K562 (cell line): ENCODE data around the gene CLEC19A. TPM values are rescaled to one million over a fixed set of nuclear protein-coding genes. Genes with fewer than 3 reads are reported as not detected.

Experiments
- ATAC-seq: fragments of 200-7000 bp; cut with Tn5 transposase; 3 replicates; pipeline ENCODE4 v1.9.1; 2020; ENCODE audit warnings: moderate library complexity
- BruUV-seq: library from RNA; stranded (reverse); fragments of 400-500 nt; replicated peaks from 2 replicates; lab custom pipeline; 2021; lab: Mats Ljungman, UMichigan
- CTCF ChIA-PET: fragments of 300-600 bp; formaldehyde crosslinking; extraction: SDS; loops from one replicate; lab custom pipeline; 2021; ENCODE audit warnings: low intra/inter-chr PET ratio; lab: Yijun Ruan, JAX
- POLR2A ChIA-PET: fragments of 300-600, 350-650 bp; sonication (Branson Sonifier 250); formaldehyde crosslinking; extraction: SDS; loops from one replicate; lab custom pipeline; 2021; ENCODE audit warnings: antibody characterized with exemption, inconsistent platforms; lab: Yijun Ruan, JAX
- DNase-seq, 4 experiments: peaks; one replicate each; pipeline versions ENCODE4 v3.0.0 to v3.0.0-alpha.2; 2011 to 2018; ENCODE audit warnings: low spot score in 3 of 4, mixed read lengths in 3 of 4; ENCODE audit errors: extremely low read depth in 1 of 4
- FAIRE-seq: peaks from 2 replicates; lab custom pipeline; 2011; peaks lifted over from hg19 to GRCh38; lab: Jason Lieb, UNC
- H2AFZ ChIP-seq: 2 replicates; pipeline ENCODE4 v1.6.0; 2011; ENCODE audit warnings: low read depth, low read length, control low read depth, inconsistent platforms
- H3K27ac ChIP-seq: fragments of 200-600 bp; 3 replicates; pipeline ENCODE4 v1.8.0; 2011; ENCODE audit warnings: low read depth, mild to moderate bottlenecking, control low read depth, inconsistent platforms, low read length, moderate library complexity, mixed read lengths; ENCODE audit errors: extremely low read depth
- H3K27me3 ChIP-seq, 2 experiments: fragments of 300-600 bp in 1 of 2; 2 replicates in 1 of 2; 3 replicates in 1 of 2; pipeline versions ENCODE4 v1.6.0 to v1.8.0; 2011; ENCODE audit warnings: inconsistent platforms in 2 of 2, low read length in 2 of 2, mild to moderate bottlenecking in 1 of 2, mixed read lengths in 1 of 2, moderate library complexity in 1 of 2; ENCODE audit not compliant: control insufficient read depth in 2 of 2, insufficient read depth in 2 of 2
- H3K36me3 ChIP-seq: fragments of 300-600 bp; 3 replicates; pipeline ENCODE4 v1.8.0; 2011; ENCODE audit warnings: mild to moderate bottlenecking, low read length, inconsistent platforms; ENCODE audit not compliant: control insufficient read depth, insufficient read depth
- H3K4me1 ChIP-seq, 2 experiments: fragments of 200-600 bp in 1 of 2; replicated peaks in 1 of 2; 2 replicates in 1 of 2; 3 replicates in 1 of 2; pipeline versions ENCODE4 v1.5.1 to v1.8.0; 2011; ENCODE audit warnings: inconsistent platforms in 2 of 2, low read length in 2 of 2, mild to moderate bottlenecking in 1 of 2, mixed read lengths in 1 of 2, moderate library complexity in 1 of 2; ENCODE audit not compliant: control insufficient read depth in 2 of 2, insufficient read depth in 2 of 2
- H3K4me2 ChIP-seq: 2 replicates; pipeline ENCODE4 v1.6.1; 2011; ENCODE audit warnings: low read length, control low read depth, inconsistent platforms, mixed read lengths; ENCODE audit not compliant: insufficient read depth
- H3K4me3 ChIP-seq: fragments of 200-600 bp; sonication (generic), shearing (Covaris generic); 2 replicates; pipeline ENCODE4 v1.5.1; 2016; ENCODE audit warnings: control low read depth, inconsistent platforms
- H3K79me2 ChIP-seq: fragments of 200-600 bp; 3 replicates; pipeline ENCODE4 v1.8.0; 2011; ENCODE audit warnings: low read length, inconsistent platforms; ENCODE audit not compliant: control insufficient read depth, insufficient read depth
- H3K9ac ChIP-seq, 2 experiments: 2 replicates each; pipeline versions ENCODE4 v1.6.0 to v1.6.1; 2011; ENCODE audit warnings: low read depth in 2 of 2, low read length in 2 of 2, control low read depth in 1 of 2, inconsistent platforms in 1 of 2, mild to moderate bottlenecking in 1 of 2, mixed read lengths in 1 of 2; ENCODE audit not compliant: insufficient read depth in 1 of 2
- H3K9me1 ChIP-seq: one replicate; pipeline ENCODE4 v1.6.0; 2011; ENCODE audit warnings: inconsistent platforms, mild to moderate bottlenecking, low read length, moderate library complexity; ENCODE audit not compliant: control insufficient read depth, insufficient read depth
- H3K9me3 ChIP-seq: replicated peaks from 2 replicates; pipeline ENCODE4 v1.5.1; 2011; ENCODE audit warnings: low read depth, low read length, inconsistent platforms; ENCODE audit not compliant: control insufficient read depth, insufficient read depth
- H4K20me1 ChIP-seq: replicated peaks from 2 replicates; pipeline ENCODE4 v1.6.1; 2011; ENCODE audit warnings: low read length, inconsistent platforms, mixed read lengths; ENCODE audit not compliant: control insufficient read depth, insufficient read depth
- NRF1 ChIP-seq, 2 experiments: fragments of 450-650 bp; IDR thresholded peaks in 1 of 2; conservative IDR thresholded peaks in 1 of 2; 2 replicates each; pipeline ENCODE4 v1.6.1; 2014; ENCODE audit warnings: mild to moderate bottlenecking in 2 of 2
- UBTF ChIP-seq, 2 experiments: IDR thresholded peaks; 2 replicates each; pipeline ENCODE4 v1.6.1; 2012; ENCODE audit warnings: improper control_type of control experiment in 2 of 2, low read depth in 2 of 2, low read length in 2 of 2, borderline replicate concordance in 1 of 2
- WGBS: fragments of 100-300 bp; shearing (Covaris generic); methylation state at CpG from one replicate; pipeline ENCODE4 v1.1.6; 2016; ENCODE audit warnings: low coverage, mixed read lengths; ENCODE audit not compliant: insufficient coverage; ENCODE audit errors: missing lambda C conversion rate; 5-methylcytosine and 5-hydroxymethylcytosine counted together
- in situ Hi-C: fragments of 300-500 bp; cut with MboI; formaldehyde crosslinking; loops from 4 replicates; pipeline ENCODE4 v1.15.0; 2018; ENCODE audit warnings: inconsistent platforms, mixed read lengths
- intact Hi-C: fragments of 100-400 bp; cut with micrococcal nuclease; formaldehyde crosslinking; loops from 2 replicates; pipeline ENCODE4 v1.14.2; 2022
- polyA plus RNA-seq, 8 experiments: library from polyadenylated mRNA; depleted of rRNA in 4 of 8; stranded (reverse) in 5 of 8; unstranded in 3 of 8; fragments of >200 nt; fragmentation: Nextera tagmentation in 2 of 8; fragmentation: Illumina TruSeq in 1 of 8; extraction: Ambion mirVana in 2 of 8; extraction: Trizol in 1 of 8; gene quantifications; 2 replicates each; pipeline versions ENCODE4 v1.2.1 to v1.2.3, GENCODE V29; 2011 to 2014; ENCODE audit warnings: inconsistent platforms in 1 of 8, missing spikeins in 1 of 8
- total RNA-seq, 7 experiments: library from RNA; depleted of rRNA in 6 of 7; stranded (reverse); fragments of >200 nt in 6 of 7; fragmentation: Illumina TruSeq in 2 of 7; extraction: Trizol in 2 of 7; gene quantifications; 2 replicates each; pipeline versions ENCODE4 v1.2.1 to v1.2.3, GENCODE V29; 2011 to 2021; ENCODE audit warnings: low replicate concordance in 1 of 7
- TF ChIP-seq, protein P1 (sequence below), 3 experiments: IDR thresholded peaks in 2 of 3; conservative IDR thresholded peaks in 1 of 3; 2 replicates each; pipeline ENCODE4 v1.5.1; 2011 to 2012; ENCODE audit warnings: low read length in 3 of 3, mild to moderate bottlenecking in 3 of 3, control low read depth in 2 of 3, improper control_type of control experiment in 1 of 3, inconsistent platforms in 1 of 3, low read depth in 1 of 3, mixed read lengths in 1 of 3, moderate library complexity in 1 of 3; ENCODE audit not compliant: insufficient read depth in 2 of 3

Gene CLEC19A
- total and polyA plus RNA-seq, 9 of the 15 experiments (the other 6 are each of a cell fraction or from before 2014, with no cell fraction given) = not detected

GRCh38 chr16:19266774-19267173 lies 18.8 kb upstream of the CLEC19A start:
- intact Hi-C loops (no loop called here), in situ Hi-C loops (no loop called here)
- no peak overlapping the region for H3K9ac ChIP-seq
- ChIA-PET CTCF (no interaction called here), POLR2A (no interaction called here)
- no TSS peak for BruUV-seq
- no peak overlapping the region for H2AFZ ChIP-seq
- H3K27me3 ChIP-seq = 0 out of 5 replicates have a peak, but pooled peaks cover 0 to 4% of the 10 kb centered on the region in 2 experiments
- DNase-seq = no peak
- WGBS = 0% methylated on average over 8 of the region's 11 CpGs
- FAIRE-seq = no peak
- H3K9me1 ChIP-seq = no peaks in the 10 kb centered on the region
- H4K20me1 ChIP-seq = no peaks in the 10 kb centered on the region
- no peaks in the 10 kb centered on the region for H3K4me1 ChIP-seq
- H3K36me3 ChIP-seq = no peaks in the 10 kb centered on the region
- H3K4me2 ChIP-seq = no peak overlapping the region
- H3K9me3 ChIP-seq = no peaks in the 10 kb centered on the region; the same call in 1 of the 2 replicates
- H3K4me3 ChIP-seq = no peak overlapping the region
- ATAC-seq = peak; percentile 74
- no peaks in the 10 kb centered on the region for H3K79me2 ChIP-seq
- peak; percentile 75 to 79 for TF ChIP-seq NRF1 (conservative IDR thresholded peaks at IDR 0.05 in 1 of 2, IDR thresholded peaks at IDR 0.05 in 1 of 2)
- TF ChIP-seq, protein P1, sequence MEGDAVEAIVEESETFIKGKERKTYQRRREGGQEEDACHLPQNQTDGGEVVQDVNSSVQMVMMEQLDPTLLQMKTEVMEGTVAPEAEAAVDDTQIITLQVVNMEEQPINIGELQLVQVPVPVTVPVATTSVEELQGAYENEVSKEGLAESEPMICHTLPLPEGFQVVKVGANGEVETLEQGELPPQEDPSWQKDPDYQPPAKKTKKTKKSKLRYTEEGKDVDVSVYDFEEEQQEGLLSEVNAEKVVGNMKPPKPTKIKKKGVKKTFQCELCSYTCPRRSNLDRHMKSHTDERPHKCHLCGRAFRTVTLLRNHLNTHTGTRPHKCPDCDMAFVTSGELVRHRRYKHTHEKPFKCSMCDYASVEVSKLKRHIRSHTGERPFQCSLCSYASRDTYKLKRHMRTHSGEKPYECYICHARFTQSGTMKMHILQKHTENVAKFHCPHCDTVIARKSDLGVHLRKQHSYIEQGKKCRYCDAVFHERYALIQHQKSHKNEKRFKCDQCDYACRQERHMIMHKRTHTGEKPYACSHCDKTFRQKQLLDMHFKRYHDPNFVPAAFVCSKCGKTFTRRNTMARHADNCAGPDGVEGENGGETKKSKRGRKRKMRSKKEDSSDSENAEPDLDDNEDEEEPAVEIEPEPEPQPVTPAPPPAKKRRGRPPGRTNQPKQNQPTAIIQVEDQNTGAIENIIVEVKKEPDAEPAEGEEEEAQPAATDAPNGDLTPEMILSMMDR (IDR thresholded peaks at IDR 0.05 in 2 of 3, conservative IDR thresholded peaks at IDR 0.05 in 1 of 3; ENCODE audit: insufficient read depth in 2 of 3, low read depth in 1 of 3, low read length in 3 of 3) = peak in 2 of 3 experiments; percentile 10 to 17; a peak in 1 of 6 replicates
- TF ChIP-seq UBTF (IDR thresholded peaks at IDR 0.05; ENCODE audit: borderline replicate concordance in 1 of 2, low read depth in 2 of 2, low read length in 2 of 2) = no peak
- no peak overlapping the region for H3K27ac ChIP-seq
